Calu3 (cell line): ENCODE results near the gene ARHGEF7. TPM values are rescaled to one million over a fixed set of nuclear protein-coding genes. Genes with fewer than 3 reads are reported as not detected.

Source experiments
- BruUV-seq: library from RNA; stranded (reverse); fragments of 400-500 nt; replicated peaks from 2 replicates; lab custom pipeline; 2021; lab: Mats Ljungman, UMichigan
- CTCF ChIA-PET: fragments of 300-600 bp; sonication (Branson Sonifier 250); formaldehyde crosslinking; loops from one replicate; lab custom pipeline; 2022; ENCODE audit warnings: antibody characterized with exemption; lab: Charles Lee
- DNase-seq: peaks from one replicate; pipeline ENCODE4 v3.0.0; 2022
- H3K27ac Mint-ChIP-seq: one replicate; pipeline ENCODE4 v1.8.0; 2022; ENCODE audit warnings: mixed read lengths; ENCODE audit not compliant: unreplicated experiment
- H3K27me3 Mint-ChIP-seq: one replicate; pipeline ENCODE4 v1.8.0; 2022; ENCODE audit warnings: mixed read lengths; ENCODE audit not compliant: unreplicated experiment
- H3K36me3 Mint-ChIP-seq: one replicate; pipeline ENCODE4 v1.8.0; 2022; ENCODE audit warnings: mild to moderate bottlenecking, moderate library complexity, mixed read lengths; ENCODE audit not compliant: insufficient read depth, unreplicated experiment
- H3K4me1 Mint-ChIP-seq: one replicate; pipeline ENCODE4 v1.8.0; 2022; ENCODE audit warnings: mild to moderate bottlenecking, low read depth, mixed read lengths; ENCODE audit not compliant: unreplicated experiment
- H3K4me3 Mint-ChIP-seq: one replicate; pipeline ENCODE4 v1.8.0; 2022; ENCODE audit warnings: mild to moderate bottlenecking, low read depth, moderate library complexity, mixed read lengths; ENCODE audit not compliant: unreplicated experiment
- H3K9me3 Mint-ChIP-seq: one replicate; pipeline ENCODE4 v1.8.0; 2022; ENCODE audit warnings: low read depth, mixed read lengths; ENCODE audit not compliant: unreplicated experiment
- intact Hi-C: fragments of 100-400 bp; cut with micrococcal nuclease; formaldehyde crosslinking; loops from one replicate; pipeline ENCODE4 v1.10.0; 2022; ENCODE audit not compliant: unreplicated experiment
- total RNA-seq: library from RNA; stranded (reverse); gene quantifications from 2 replicates; pipeline ENCODE4 v1.2.3, GENCODE V29; 2022
- TF ChIP-seq, protein P1 (sequence below): fragments of 200-600 bp; IDR thresholded peaks from one replicate; pipeline ENCODE4 v1.8.0; 2022; ENCODE audit warnings: antibody characterized with exemption; ENCODE audit not compliant: unreplicated experiment

Gene ARHGEF7
- total RNA-seq, 1 experiment from 2014 or later = 17.7 TPM

GRCh38 chr13:111267205-111267604 is 152.1 kb downstream of the ARHGEF7 start:
- Mint-ChIP-seq H3K27ac (no peak overlapping the region), H3K4me3 (no peak overlapping the region), H3K9me3 (no peaks in the 10 kb centered on the region), H3K4me1 (no peaks in the 10 kb centered on the region), H3K36me3 (no peaks in the 10 kb centered on the region), H3K27me3 (no peaks in the 10 kb centered on the region)
- no peak for DNase-seq
- CTCF ChIA-PET = no interaction called here
- intact Hi-C loops = no loop called here
- no TSS peak for BruUV-seq
- TF ChIP-seq, protein P1, sequence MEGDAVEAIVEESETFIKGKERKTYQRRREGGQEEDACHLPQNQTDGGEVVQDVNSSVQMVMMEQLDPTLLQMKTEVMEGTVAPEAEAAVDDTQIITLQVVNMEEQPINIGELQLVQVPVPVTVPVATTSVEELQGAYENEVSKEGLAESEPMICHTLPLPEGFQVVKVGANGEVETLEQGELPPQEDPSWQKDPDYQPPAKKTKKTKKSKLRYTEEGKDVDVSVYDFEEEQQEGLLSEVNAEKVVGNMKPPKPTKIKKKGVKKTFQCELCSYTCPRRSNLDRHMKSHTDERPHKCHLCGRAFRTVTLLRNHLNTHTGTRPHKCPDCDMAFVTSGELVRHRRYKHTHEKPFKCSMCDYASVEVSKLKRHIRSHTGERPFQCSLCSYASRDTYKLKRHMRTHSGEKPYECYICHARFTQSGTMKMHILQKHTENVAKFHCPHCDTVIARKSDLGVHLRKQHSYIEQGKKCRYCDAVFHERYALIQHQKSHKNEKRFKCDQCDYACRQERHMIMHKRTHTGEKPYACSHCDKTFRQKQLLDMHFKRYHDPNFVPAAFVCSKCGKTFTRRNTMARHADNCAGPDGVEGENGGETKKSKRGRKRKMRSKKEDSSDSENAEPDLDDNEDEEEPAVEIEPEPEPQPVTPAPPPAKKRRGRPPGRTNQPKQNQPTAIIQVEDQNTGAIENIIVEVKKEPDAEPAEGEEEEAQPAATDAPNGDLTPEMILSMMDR = no peak

DNA sequence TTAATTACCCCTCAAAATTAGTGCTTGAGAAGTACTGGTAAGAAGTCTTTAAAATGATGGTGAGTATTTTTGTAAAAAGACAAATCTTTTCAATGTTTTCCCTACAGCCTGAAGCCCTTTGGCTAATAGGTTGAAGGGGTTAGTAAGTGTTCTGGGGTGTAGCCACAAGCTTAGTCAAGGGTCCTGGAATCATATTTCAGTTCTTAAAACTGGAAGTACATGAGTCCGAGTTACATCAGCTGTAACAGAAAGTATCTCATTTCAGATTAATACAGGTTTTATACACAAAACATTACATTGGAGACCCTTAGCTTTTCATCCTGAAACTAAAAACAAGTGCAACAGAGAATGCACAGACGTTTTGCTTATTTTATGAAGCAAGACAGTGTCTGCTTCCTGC is 152.7 kb downstream of the ARHGEF7 start:
- TF ChIP-seq, protein P1 = no peak
- DNase-seq = no peak
- CTCF ChIA-PET = no interaction called here
- BruUV-seq = no TSS peak
- Mint-ChIP-seq H3K27me3 (no peaks in the 10 kb centered on the region), H3K4me3 (no peak overlapping the region), H3K9me3 (no peaks in the 10 kb centered on the region), H3K36me3 (no peaks in the 10 kb centered on the region), H3K27ac (no peak overlapping the region), H3K4me1 (no peaks in the 10 kb centered on the region)
- intact Hi-C loops = no loop called here

DNA sequence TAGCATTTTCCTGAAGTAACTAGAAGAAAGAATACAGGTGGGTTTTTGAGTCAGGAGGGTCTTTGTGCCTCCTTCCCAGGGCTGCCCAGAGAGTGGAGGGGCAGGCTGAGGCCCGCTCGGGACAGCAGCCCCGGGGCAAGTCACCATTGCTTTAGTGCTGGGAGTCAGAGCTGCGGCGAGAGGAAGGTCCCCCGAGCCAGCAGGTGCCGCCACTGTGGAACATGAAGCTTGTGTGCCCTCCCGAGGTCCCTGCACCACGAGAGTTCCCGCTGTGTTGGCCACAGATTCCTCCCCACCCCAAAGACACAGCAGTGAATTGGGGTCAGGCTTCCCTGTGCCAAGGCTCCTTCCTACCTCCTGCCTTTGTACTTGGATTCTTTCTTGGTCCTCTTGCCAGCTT is 154.4 kb downstream of the ARHGEF7 start:
- intact Hi-C loops = no loop called here
- BruUV-seq = no TSS peak

DNA sequence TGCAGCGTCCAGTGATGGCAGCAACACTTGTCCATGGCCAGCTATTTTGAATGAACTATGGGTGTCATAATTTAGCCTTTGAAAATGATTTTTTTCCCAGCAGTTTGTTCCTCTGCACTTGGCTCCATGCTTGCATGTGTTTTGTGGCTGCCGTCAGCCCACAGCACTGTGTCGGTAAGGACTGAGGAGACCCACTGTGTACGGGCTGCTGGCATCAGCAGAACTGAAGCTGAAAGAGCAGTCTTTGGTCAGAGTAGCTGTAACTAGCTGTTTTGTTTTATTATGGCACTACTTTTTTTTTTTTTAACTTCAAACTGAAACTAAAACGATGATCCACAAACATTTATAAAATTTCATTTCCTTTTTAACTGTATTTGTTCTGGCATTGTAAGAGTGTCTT is 155.0 kb downstream of the ARHGEF7 start:
- intact Hi-C loops = no loop called here
- TF ChIP-seq, protein P1 = no peak
- DNase-seq = no peak
- Mint-ChIP-seq H3K27ac (no peak overlapping the region), H3K4me1 (no peaks in the 10 kb centered on the region), H3K36me3 (no peaks in the 10 kb centered on the region), H3K27me3 (no peaks in the 10 kb centered on the region), H3K4me3 (no peak overlapping the region), H3K9me3 (no peaks in the 10 kb centered on the region)
- no TSS peak for BruUV-seq
- CTCF ChIA-PET = no interaction called here

More for the DNA sequence above, 154.4 kb downstream of the ARHGEF7 start:
- H3K9me3 Mint-ChIP-seq = no peaks in the 10 kb centered on the region
- no peaks in the 10 kb centered on the region for H3K4me1 Mint-ChIP-seq
- no peak overlapping the region for H3K4me3 Mint-ChIP-seq
- no peaks in the 10 kb centered on the region for H3K36me3 Mint-ChIP-seq
- TF ChIP-seq, protein P1 = no peak
- no peak overlapping the region for H3K27ac Mint-ChIP-seq
- H3K27me3 Mint-ChIP-seq = no peaks in the 10 kb centered on the region
- CTCF ChIA-PET = no interaction called here
- DNase-seq = no peak
